IPS-20b (cell line): Measurements from ENCODE around the gene CDH2.

Experiments used
- H3K27ac ChIP-seq: one replicate; pipeline ENCODE4 v1.5.1; 2013; ENCODE audit warnings: low read length
- H3K27me3 ChIP-seq: 2 replicates; pipeline ENCODE4 v1.6.1; 2013; ENCODE audit warnings: mild to moderate bottlenecking, low read length, inconsistent platforms; ENCODE audit not compliant: insufficient read depth
- H3K36me3 ChIP-seq: 2 replicates; pipeline ENCODE4 v1.6.1; 2013; ENCODE audit warnings: low read depth, mild to moderate bottlenecking, inconsistent platforms, low read length, moderate library complexity; ENCODE audit not compliant: insufficient read depth
- H3K4me1 ChIP-seq: 2 replicates; pipeline ENCODE4 v1.6.1; 2013; ENCODE audit warnings: mild to moderate bottlenecking, control low read depth, inconsistent platforms, low read length, moderate library complexity; ENCODE audit not compliant: insufficient read depth
- H3K4me3 ChIP-seq: 2 replicates; pipeline ENCODE4 v1.5.1; 2013; ENCODE audit warnings: mild to moderate bottlenecking, low read length, inconsistent platforms
- H3K9ac ChIP-seq: 2 replicates; pipeline ENCODE4 v1.6.1; 2013; ENCODE audit warnings: low read depth, mild to moderate bottlenecking, inconsistent platforms, low read length, moderate library complexity
- H3K9me3 ChIP-seq: 2 replicates; pipeline ENCODE4 v1.6.1; 2013; ENCODE audit warnings: mild to moderate bottlenecking, low read depth, low read length, inconsistent platforms; ENCODE audit not compliant: insufficient read depth

Gene CDH2

DNA sequence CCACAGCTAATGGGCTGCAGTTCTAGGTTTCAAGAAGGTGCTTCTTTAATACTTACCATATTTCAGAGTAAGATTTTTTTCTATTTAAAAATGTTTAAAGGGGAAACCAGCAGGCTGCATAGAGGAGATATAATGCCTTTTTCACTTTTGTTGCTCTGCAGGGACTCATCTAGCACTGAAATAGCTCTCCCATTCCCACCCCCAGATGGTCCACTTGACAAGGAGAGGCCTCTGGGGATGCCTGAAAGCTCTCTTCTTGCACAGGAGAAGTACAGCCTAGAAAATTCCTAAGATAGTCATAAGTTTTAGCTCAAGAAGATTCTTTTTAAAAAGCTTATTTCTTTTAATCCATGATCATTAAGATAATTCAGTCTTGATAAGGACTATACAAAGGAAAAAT, 126.4 kb downstream of the CDH2 start:
- Histone ChIP-seq H3K9me3 (no peaks in the 10 kb centered on the region), H3K27ac (no peak overlapping the region), H3K4me1 (peaks cover 31% of the 10 kb centered on the region)

GRCh38 chr18:28048612-28049011, 128.3 kb downstream of the CDH2 start:
- no peaks in the 10 kb centered on the region for H3K36me3 ChIP-seq
- H3K4me3 ChIP-seq, result no peak overlapping the region
- no peak overlapping the region for H3K27ac ChIP-seq
- no peaks in the 10 kb centered on the region for H3K27me3 ChIP-seq
- H3K9ac ChIP-seq, result no peak overlapping the region
- H3K9me3 ChIP-seq, result no peaks in the 10 kb centered on the region
- H3K4me1 ChIP-seq, result peaks cover 38% of the 10 kb centered on the region

More for the DNA sequence above, 126.4 kb downstream of the CDH2 start:
- H3K9ac ChIP-seq, result no peak overlapping the region
- no peaks in the 10 kb centered on the region for H3K36me3 ChIP-seq
- no peak overlapping the region for H3K4me3 ChIP-seq
- no peaks in the 10 kb centered on the region for H3K27me3 ChIP-seq

DNA sequence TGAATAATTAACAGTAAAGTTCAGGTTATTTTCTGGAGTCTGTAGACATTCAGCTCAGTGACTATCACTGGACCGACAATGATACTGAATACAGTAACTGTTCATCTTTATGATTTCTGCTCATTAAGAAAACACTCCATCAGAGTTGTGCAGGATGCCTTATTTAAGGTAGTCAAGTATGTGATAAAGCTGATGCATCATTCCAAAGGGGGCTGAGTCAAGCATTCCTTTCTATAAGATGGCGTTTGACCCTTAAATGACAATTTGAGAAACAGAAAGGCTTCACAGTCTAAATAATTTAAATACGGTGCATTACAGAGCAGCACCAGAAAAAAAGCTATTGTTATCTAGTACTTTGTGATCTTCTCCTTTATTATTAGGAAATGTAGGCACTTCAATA, 131.1 kb downstream of the CDH2 start:
- Histone ChIP-seq H3K36me3 (no peaks in the 10 kb centered on the region), H3K9me3 (no peaks in the 10 kb centered on the region), H3K9ac (peak overlapping the region; percentile 7; the same call in 1 of the 2 replicates), H3K27me3 (no peaks in the 10 kb centered on the region), H3K4me1 (peaks cover 44% of the 10 kb centered on the region), H3K27ac (no peak overlapping the region), H3K4me3 (peak overlapping the region; percentile 25; the same call in 1 of the 2 replicates)

GRCh38 chr18:28045176-28045810, 131.6 kb downstream of the CDH2 start:
- H3K4me1 ChIP-seq, result peaks cover 44% of the 10 kb centered on the region
- H3K36me3 ChIP-seq, result no peaks in the 10 kb centered on the region
- peak overlapping the region; percentile 25; the same call in 1 of the 2 replicates for H3K4me3 ChIP-seq
- peak overlapping the region; percentile 8 for H3K27ac ChIP-seq
- no peaks in the 10 kb centered on the region for H3K27me3 ChIP-seq
- no peaks in the 10 kb centered on the region for H3K9me3 ChIP-seq
- peak overlapping the region; percentile 7; the same call in 1 of the 2 replicates for H3K9ac ChIP-seq

DNA sequence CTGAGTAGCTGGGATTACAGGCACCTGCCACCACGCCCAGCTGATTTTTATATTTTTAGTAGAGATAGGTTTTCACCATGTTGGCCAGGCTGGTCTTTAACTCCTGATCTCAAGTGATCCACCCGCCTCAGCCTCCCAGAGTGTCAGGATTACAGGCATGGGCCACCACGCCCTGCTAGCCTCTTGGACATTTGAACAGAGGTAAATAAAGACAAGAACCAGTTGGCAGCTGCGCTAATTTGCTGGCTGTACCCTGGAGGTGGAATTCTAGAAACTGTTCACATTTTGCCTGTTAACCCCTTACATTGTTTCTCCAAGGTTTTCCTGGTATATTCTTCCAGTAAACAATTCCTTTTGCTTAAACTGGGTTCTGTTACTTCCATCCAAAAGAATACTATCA, 132.9 kb downstream of the CDH2 start:
- H3K27me3 ChIP-seq, result no peaks in the 10 kb centered on the region
- H3K9ac ChIP-seq, result no peak overlapping the region
- H3K27ac ChIP-seq, result no peak overlapping the region
- peaks cover 40% of the 10 kb centered on the region for H3K4me1 ChIP-seq
- no peaks in the 10 kb centered on the region for H3K36me3 ChIP-seq
- no peak overlapping the region for H3K4me3 ChIP-seq
- no peaks in the 10 kb centered on the region for H3K9me3 ChIP-seq

DNA sequence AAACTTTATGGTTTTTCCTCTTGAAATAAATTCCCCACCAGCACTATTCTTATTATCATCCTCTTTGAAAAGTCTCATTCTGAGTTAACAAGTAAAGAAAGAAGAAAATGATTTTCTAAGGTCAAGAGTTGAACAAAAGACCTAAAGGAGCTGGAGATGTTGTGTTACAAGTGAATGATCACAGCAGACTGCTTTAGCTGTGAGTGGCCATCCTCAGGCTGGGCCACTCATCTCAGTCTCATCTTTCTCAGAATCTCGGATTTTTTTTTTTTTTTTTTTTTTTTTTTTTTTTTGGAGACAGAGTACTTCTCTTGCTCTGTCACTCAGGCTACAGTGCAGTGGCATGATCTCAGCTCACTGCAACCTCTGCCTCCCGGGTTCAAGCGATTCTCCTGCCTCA, 133.3 kb downstream of the CDH2 start:
- H3K27me3 ChIP-seq, result no peaks in the 10 kb centered on the region
- H3K27ac ChIP-seq, result no peak overlapping the region
- no peak overlapping the region for H3K4me3 ChIP-seq
- H3K36me3 ChIP-seq, result no peaks in the 10 kb centered on the region
- peaks cover 40% of the 10 kb centered on the region for H3K4me1 ChIP-seq
- no peaks in the 10 kb centered on the region for H3K9me3 ChIP-seq
- H3K9ac ChIP-seq, result no peak overlapping the region

DNA sequence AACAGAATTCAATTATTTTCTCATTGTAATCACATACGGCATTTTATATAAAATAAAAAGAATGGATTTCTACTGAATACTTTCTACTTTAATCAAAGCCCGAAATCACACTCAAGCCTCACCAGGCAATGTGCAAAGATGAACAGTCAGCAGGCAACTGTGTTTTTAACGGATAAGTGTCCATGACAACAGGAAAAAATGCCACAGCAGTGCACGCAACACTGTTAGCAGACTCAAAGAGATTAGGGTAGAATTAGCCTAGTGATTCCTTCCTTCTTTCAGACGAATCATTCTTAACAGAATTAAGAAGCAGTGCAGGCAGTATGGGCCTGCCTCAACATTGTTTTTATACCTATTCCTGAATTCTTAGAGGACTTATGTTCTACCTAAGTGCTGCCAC, 135.6 kb downstream of the CDH2 start:
- Histone ChIP-seq H3K4me3 (no peak overlapping the region), H3K4me1 (peaks cover 42% of the 10 kb centered on the region), H3K27me3 (no peaks in the 10 kb centered on the region), H3K27ac (no peak overlapping the region), H3K36me3 (no peaks in the 10 kb centered on the region), H3K9ac (no peak overlapping the region), H3K9me3 (no peaks in the 10 kb centered on the region)

DNA sequence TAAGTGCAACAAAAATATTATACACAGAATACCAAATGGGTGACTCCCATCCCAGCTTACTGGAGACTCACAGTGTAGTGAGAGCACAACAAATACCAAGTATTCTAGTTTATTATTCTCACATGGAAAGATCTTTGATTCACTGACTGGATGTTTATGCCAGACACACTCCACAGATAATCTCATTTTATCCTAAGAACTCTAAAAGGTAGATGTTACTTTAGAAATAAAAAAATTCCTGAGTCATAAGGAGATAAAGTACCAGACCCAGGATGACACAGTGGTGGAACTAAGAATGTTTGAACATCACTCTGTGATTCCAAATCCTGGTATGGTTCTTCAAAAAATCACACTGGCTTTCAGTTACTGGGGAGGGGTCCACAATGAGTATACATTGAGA, 136.2 kb downstream of the CDH2 start:
- H3K27me3 ChIP-seq, result no peaks in the 10 kb centered on the region
- H3K4me3 ChIP-seq, result no peak overlapping the region
- no peaks in the 10 kb centered on the region for H3K9me3 ChIP-seq
- peaks cover 42% of the 10 kb centered on the region for H3K4me1 ChIP-seq
- no peak overlapping the region for H3K27ac ChIP-seq
- no peaks in the 10 kb centered on the region for H3K36me3 ChIP-seq
- no peak overlapping the region; the same call in 1 of the 2 replicates for H3K9ac ChIP-seq

GRCh38 chr18:28040211-28040610, 136.7 kb downstream of the CDH2 start:
- H3K9ac ChIP-seq, result no peak overlapping the region
- no peak overlapping the region for H3K4me3 ChIP-seq
- peaks cover 42% of the 10 kb centered on the region for H3K4me1 ChIP-seq
- no peaks in the 10 kb centered on the region for H3K36me3 ChIP-seq
- no peak overlapping the region for H3K27ac ChIP-seq
- no peaks in the 10 kb centered on the region for H3K27me3 ChIP-seq
- H3K9me3 ChIP-seq, result no peaks in the 10 kb centered on the region

GRCh38 chr18:28039691-28040090, 137.2 kb downstream of the CDH2 start:
- no peaks in the 10 kb centered on the region for H3K27me3 ChIP-seq
- H3K36me3 ChIP-seq, result no peaks in the 10 kb centered on the region
- no peak overlapping the region for H3K9ac ChIP-seq
- H3K9me3 ChIP-seq, result no peaks in the 10 kb centered on the region
- no peak overlapping the region for H3K4me3 ChIP-seq
- H3K27ac ChIP-seq, result no peak overlapping the region
- peaks cover 44% of the 10 kb centered on the region for H3K4me1 ChIP-seq

- Histone ChIP-seq H3K4me3 (no peak overlapping the region), H3K36me3 (no peaks in the 10 kb centered on the region), H3K4me1 (peaks cover 50% of the 10 kb centered on the region), H3K9me3 (no peaks in the 10 kb centered on the region), H3K27ac (no peak overlapping the region), H3K9ac (no peak overlapping the region), H3K27me3 (no peaks in the 10 kb centered on the region)
Observed at GRCh38 chr18:28039078-28039477, 137.9 kb downstream of the CDH2 start.

DNA sequence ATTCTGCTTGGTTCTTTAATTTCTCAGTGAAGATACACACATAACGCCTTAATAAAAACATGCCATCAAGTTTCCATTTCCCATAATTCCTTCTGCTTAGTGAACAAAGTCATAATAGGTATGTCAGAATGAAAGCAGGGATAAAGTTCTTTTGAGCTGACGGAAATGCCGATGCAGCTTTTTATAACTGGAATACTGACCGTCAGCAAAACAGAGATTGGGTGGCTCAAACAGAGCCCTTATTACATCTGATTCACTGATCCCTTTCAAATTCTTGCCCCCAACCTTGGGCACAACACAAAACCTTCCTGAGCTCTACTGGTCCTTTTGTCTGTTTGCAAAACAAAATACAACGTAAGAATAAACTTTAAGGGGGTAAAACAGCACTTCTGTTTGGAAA, 140.4 kb downstream of the CDH2 start:
- Histone ChIP-seq H3K4me1 (peaks cover 51% of the 10 kb centered on the region), H3K27me3 (no peaks in the 10 kb centered on the region), H3K27ac (no peak overlapping the region)

More for the DNA sequence above, 140.4 kb downstream of the CDH2 start:
- no peak overlapping the region for H3K9ac ChIP-seq
- H3K4me3 ChIP-seq, result no peak overlapping the region
- no peaks in the 10 kb centered on the region for H3K36me3 ChIP-seq
- no peaks in the 10 kb centered on the region for H3K9me3 ChIP-seq
